K562 (cell line): ENCODE results near the gene RPS6KA2. TPM values are rescaled to one million over a fixed set of nuclear protein-coding genes. Genes with fewer than 3 reads are reported as not detected.

Experiments used
- ARID3B ChIP-seq: fragments of 250-450 bp; sonication (Bioruptor Pico); IDR thresholded peaks from 2 replicates; pipeline ENCODE4 v1.4.0; 2020; ENCODE audit warnings: borderline replicate concordance
- ASH1L ChIP-seq: fragments of 450-650 bp; IDR thresholded peaks from 2 replicates; pipeline ENCODE4 v1.6.1; 2018; ENCODE audit warnings: borderline replicate concordance, mild to moderate bottlenecking, low read depth; ENCODE audit not compliant: partially characterized antibody
- DMBX1 ChIP-seq: fragments of 250-450 bp; sonication (Bioruptor Pico); IDR thresholded peaks from 2 replicates; pipeline ENCODE4 v1.8.0; 2022; ENCODE audit warnings: inconsistent platforms, mild to moderate bottlenecking, moderate library complexity, borderline replicate concordance
- E2F6 ChIP-seq, 2 experiments: IDR thresholded peaks; 2 replicates each; pipeline ENCODE4 v1.6.1; 2011; ENCODE audit warnings: borderline replicate concordance in 1 of 2, control low read depth in 1 of 2, low read depth in 1 of 2, low read length in 1 of 2, mild to moderate bottlenecking in 1 of 2, mixed read lengths in 1 of 2, moderate library complexity in 1 of 2; ENCODE audit not compliant: insufficient read depth in 1 of 2, insufficient read length in 1 of 2, poor library complexity in 1 of 2, severe bottlenecking in 1 of 2; ENCODE audit errors: extremely low read depth in 1 of 2
- ELF4 ChIP-seq: fragments of 450-650 bp; formaldehyde crosslinking; IDR thresholded peaks from 2 replicates; pipeline ENCODE4 v1.4.0; 2022; ENCODE audit warnings: missing genetic modification characterization
- FOSL1 ChIP-seq: fragments of 200-800 bp; sonication (Bioruptor generic); conservative IDR thresholded peaks from 2 replicates; pipeline ENCODE4 v1.6.1; 2016; ENCODE audit warnings: missing genetic modification characterization, missing compliant biosample characterization
- GABPB2 ChIP-seq: fragments of 250-450 bp; sonication (Bioruptor Pico); conservative IDR thresholded peaks from 2 replicates; pipeline ENCODE4 v1.5.1; 2021; ENCODE audit warnings: mild to moderate bottlenecking
- MAFF ChIP-seq: IDR thresholded peaks from 2 replicates; pipeline ENCODE4 v1.6.1; 2012; ENCODE audit warnings: low read length, improper control_type of control experiment
- MIER1 ChIP-seq: fragments of 450-650 bp; IDR thresholded peaks from 2 replicates; pipeline ENCODE4 v1.6.1; 2016; ENCODE audit warnings: antibody characterized with exemption, mild to moderate bottlenecking, low read depth
- OTX1 ChIP-seq: fragments of 450-650 bp; formaldehyde crosslinking; IDR thresholded peaks from 2 replicates; pipeline ENCODE4 v1.4.0; 2022; ENCODE audit warnings: mild to moderate bottlenecking
- POU5F1 ChIP-seq: fragments of 150-350 bp; IDR thresholded peaks from 2 replicates; pipeline ENCODE4 v1.6.1; 2014; ENCODE audit warnings: borderline replicate concordance, low read length, low read depth, mild to moderate bottlenecking; ENCODE audit not compliant: partially characterized antibody
- RBBP5 ChIP-seq: fragments of 200-600 bp; sonication (generic); IDR thresholded peaks from 2 replicates; pipeline ENCODE4 v1.6.1; 2012; ENCODE audit warnings: borderline replicate concordance, mild to moderate bottlenecking, low read length, control low read depth, inconsistent platforms; ENCODE audit not compliant: insufficient read depth, poor library complexity, severe bottlenecking
- STAT5A ChIP-seq: IDR thresholded peaks from 2 replicates; pipeline ENCODE4 v1.6.1; 2012; ENCODE audit warnings: low read length, inconsistent platforms, borderline replicate concordance
- XRCC5 ChIP-seq: fragments of 200-400 bp; formaldehyde crosslinking; IDR thresholded peaks from 2 replicates; pipeline ENCODE4 v1.6.1; 2017; ENCODE audit warnings: low read depth, mild to moderate bottlenecking, low read length
- ZNF217 ChIP-seq: sonication (generic); formaldehyde crosslinking; IDR thresholded peaks from 2 replicates; pipeline ENCODE4 v1.8.0; 2022; ENCODE audit warnings: mild to moderate bottlenecking, missing genetic modification reagents
- ZNF318 ChIP-seq, 2 experiments: fragments of 450-650 bp; IDR thresholded peaks; 2 replicates each; pipeline ENCODE4 v1.6.1; 2016; ENCODE audit warnings: mild to moderate bottlenecking in 2 of 2, borderline replicate concordance in 1 of 2, low read depth in 1 of 2, moderate library complexity in 1 of 2
- polyA plus RNA-seq, 8 experiments: library from polyadenylated mRNA; depleted of rRNA in 4 of 8; stranded (reverse) in 5 of 8; unstranded in 3 of 8; fragments of >200 nt; fragmentation: Nextera tagmentation in 2 of 8; fragmentation: Illumina TruSeq in 1 of 8; extraction: Ambion mirVana in 2 of 8; extraction: Trizol in 1 of 8; gene quantifications; 2 replicates each; pipeline versions ENCODE4 v1.2.1 to v1.2.3, GENCODE V29; 2011 to 2014; ENCODE audit warnings: inconsistent platforms in 1 of 8, missing spikeins in 1 of 8
- total RNA-seq, 7 experiments: library from RNA; depleted of rRNA in 6 of 7; stranded (reverse); fragments of >200 nt in 6 of 7; fragmentation: Illumina TruSeq in 2 of 7; extraction: Trizol in 2 of 7; gene quantifications; 2 replicates each; pipeline versions ENCODE4 v1.2.1 to v1.2.3, GENCODE V29; 2011 to 2021; ENCODE audit warnings: low replicate concordance in 1 of 7

Gene RPS6KA2
- total and polyA plus RNA-seq, 9 of the 15 experiments (the other 6 are each of a cell fraction or from before 2014, with no cell fraction given) = 0.29 to 1.00 (median 0.53) TPM

- TF ChIP-seq DMBX1 (CRISPR knock-in tag) = no peak
- no peak for TF ChIP-seq ZNF318 (IDR thresholded peaks at IDR 0.05; ENCODE audit: borderline replicate concordance in 1 of 2, low read depth in 1 of 2)
- peak; percentile 33 to 53 for TF ChIP-seq E2F6 (IDR thresholded peaks at IDR 0.05; ENCODE audit: borderline replicate concordance in 1 of 2, extremely low read depth in 1 of 2, insufficient read depth in 1 of 2, insufficient read length in 1 of 2, low read depth in 1 of 2, low read length in 1 of 2, poor library complexity in 1 of 2, severe bottlenecking in 1 of 2)
- no peak for TF ChIP-seq POU5F1
- no peak for TF ChIP-seq ELF4 (CRISPR knock-in tag)
- TF ChIP-seq OTX1 = no peak
- TF ChIP-seq MIER1 = no peak
- TF ChIP-seq RBBP5 = peak; percentile 69
- TF ChIP-seq FOSL1 (tag) = no peak
- TF ChIP-seq XRCC5 = peak; percentile 52; the same call in 1 of the 2 replicates
- no peak for TF ChIP-seq GABPB2 (CRISPR knock-in tag)
- no peak for TF ChIP-seq MAFF
- TF ChIP-seq STAT5A = no peak
- no peak for TF ChIP-seq ARID3B (CRISPR knock-in tag)
- TF ChIP-seq ZNF217 (CRISPR knock-in tag) = no peak
- no peak for TF ChIP-seq ASH1L
Observed at GRCh38 chr6:166381733-166382499, 245.1 kb downstream of the RPS6KA2 start (continued).
